Measurements from ENCODE around the gene OR5W2. TPM values are rescaled to one million over a fixed set of nuclear protein-coding genes. Genes with fewer than 3 reads are reported as not detected.
"Not testable (repeated sequence)": the region's sequence is repeated elsewhere in the genome, so short reads cannot be mapped to it uniquely, and the experiment has no call there.

The OR5W2 gene
- total and polyA plus RNA-seq, 2 donors (not counting 3 experiments of a cell fraction or from before 2014, with no cell fraction given), result not detected

DNA sequence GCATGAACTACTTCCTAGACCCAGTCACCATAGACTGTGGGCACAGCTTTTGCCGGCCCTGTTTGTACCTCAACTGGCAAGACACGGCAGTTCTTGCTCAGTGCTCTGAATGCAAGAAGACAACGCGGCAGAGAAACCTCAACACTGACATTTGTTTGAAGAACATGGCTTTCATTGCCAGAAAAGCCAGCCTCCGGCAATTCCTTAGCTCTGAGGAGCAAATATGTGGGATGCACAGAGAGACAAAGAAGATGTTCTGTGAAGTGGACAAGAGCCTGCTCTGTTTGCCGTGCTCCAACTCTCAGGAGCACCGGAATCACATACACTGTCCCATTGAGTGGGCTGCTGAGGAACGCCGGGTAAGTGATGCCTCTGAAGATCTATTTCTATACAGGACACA is 28.9 kb downstream of the OR5W2 start:
- H3K4me1 ChIP-seq (ENCODE audit: control insufficient read depth, extremely low read depth, insufficient read depth, low read length); H3K9me1 ChIP-seq (replicated peaks; ENCODE audit: control insufficient read depth, extremely low read depth, insufficient read depth, low read length); H2AFZ ChIP-seq (ENCODE audit: low read depth, low read length); H3K36me3 ChIP-seq (ENCODE audit: control insufficient read depth in 2 of 2, extremely low read depth in 1 of 2, insufficient read depth in 2 of 2, low read length in 2 of 2); H3K27me3 ChIP-seq (ENCODE audit: control insufficient read depth in 2 of 2, insufficient read depth in 2 of 2, low read length in 2 of 2); H4K20me1 ChIP-seq (replicated peaks; ENCODE audit: control insufficient read depth, extremely low read depth, insufficient read depth, low read length); intact Hi-C loops (cut with micrococcal nuclease); FAIRE-seq; CTCF ChIA-PET; H3K9ac ChIP-seq (replicated peaks; ENCODE audit: extremely low read depth, insufficient read depth, low read length); dilution Hi-C loops (cut with MboI; ENCODE audit: extremely low pct_ligation_motif_present, low sequenced_read_pairs); BruUV-seq (replicated peaks); H3K27ac ChIP-seq (ENCODE audit: insufficient read depth, low read depth, low read length); H3K4me3 ChIP-seq (replicated peaks in 1 of 3; ENCODE audit: insufficient read depth in 1 of 3, low read depth in 1 of 3, low read length in 3 of 3); DNase-seq (ENCODE audit: low read depth, low spot score); H3K4me2 ChIP-seq (ENCODE audit: insufficient read depth, low read length); H3K9me3 ChIP-seq (replicated peaks; ENCODE audit: control insufficient read depth, insufficient read depth, low read length); H3K79me2 ChIP-seq (ENCODE audit: control insufficient read depth, insufficient read depth, low read length); POLR2A ChIA-PET: not testable (repeated sequence)

- H3K4me1 ChIP-seq (ENCODE audit: control insufficient read depth, extremely low read depth, insufficient read depth, low read length); POLR2A ChIA-PET; H3K4me3 ChIP-seq (replicated peaks in 1 of 3; ENCODE audit: insufficient read depth in 1 of 3, low read depth in 1 of 3, low read length in 3 of 3); intact Hi-C loops (cut with micrococcal nuclease); H2AFZ ChIP-seq (ENCODE audit: low read depth, low read length); H3K27me3 ChIP-seq (ENCODE audit: control insufficient read depth in 2 of 2, insufficient read depth in 2 of 2, low read length in 2 of 2); DNase-seq (ENCODE audit: low read depth, low spot score); H3K9me3 ChIP-seq (replicated peaks; ENCODE audit: control insufficient read depth, insufficient read depth, low read length); FAIRE-seq; H3K4me2 ChIP-seq (ENCODE audit: insufficient read depth, low read length); H4K20me1 ChIP-seq (replicated peaks; ENCODE audit: control insufficient read depth, extremely low read depth, insufficient read depth, low read length); H3K9me1 ChIP-seq (replicated peaks; ENCODE audit: control insufficient read depth, extremely low read depth, insufficient read depth, low read length); BruUV-seq (replicated peaks); H3K36me3 ChIP-seq (ENCODE audit: control insufficient read depth in 2 of 2, extremely low read depth in 1 of 2, insufficient read depth in 2 of 2, low read length in 2 of 2); CTCF ChIA-PET; H3K9ac ChIP-seq (replicated peaks; ENCODE audit: extremely low read depth, insufficient read depth, low read length); dilution Hi-C loops (cut with MboI; ENCODE audit: extremely low pct_ligation_motif_present, low sequenced_read_pairs); H3K79me2 ChIP-seq (ENCODE audit: control insufficient read depth, insufficient read depth, low read length); H3K27ac ChIP-seq (ENCODE audit: insufficient read depth, low read depth, low read length): not testable (repeated sequence)
Measured at GRCh38 chr11:55884995-55885394, 29.4 kb downstream of the OR5W2 start.

DNA sequence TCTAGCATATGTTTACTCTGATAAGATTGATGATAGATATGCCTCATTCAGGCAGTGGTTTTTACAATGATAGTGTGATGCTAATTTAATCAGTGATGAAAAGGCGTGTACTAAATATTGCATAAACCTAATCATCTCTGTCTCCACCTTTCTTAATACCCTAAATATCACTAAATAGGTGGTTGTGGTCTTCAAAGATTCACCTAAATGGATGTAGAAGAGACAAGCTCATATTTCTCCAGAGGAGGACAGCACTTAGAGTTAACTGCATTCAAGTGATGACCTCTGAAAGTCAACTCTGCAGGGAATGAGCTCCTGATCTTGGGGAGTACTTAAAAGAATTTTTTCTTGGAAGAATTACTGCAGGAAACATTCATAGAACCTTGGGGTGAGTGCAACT is 31.4 kb downstream of the OR5W2 start, which contains the start of gene TRIM51:
TRIM51 (plus strand) TSS at position 301 of the 400 bp plus-strand sequence. CDS start 2,132 bp downstream, outside the sequence.
- DNase-seq (ENCODE audit: low read depth, low spot score); H3K4me2 ChIP-seq (ENCODE audit: insufficient read depth, low read length); H3K27me3 ChIP-seq (ENCODE audit: control insufficient read depth in 2 of 2, insufficient read depth in 2 of 2, low read length in 2 of 2); H3K4me3 ChIP-seq (replicated peaks in 1 of 3; ENCODE audit: insufficient read depth in 1 of 3, low read depth in 1 of 3, low read length in 3 of 3); dilution Hi-C loops (cut with MboI; ENCODE audit: extremely low pct_ligation_motif_present, low sequenced_read_pairs); H3K4me1 ChIP-seq (ENCODE audit: control insufficient read depth, extremely low read depth, insufficient read depth, low read length); FAIRE-seq; H3K9ac ChIP-seq (replicated peaks; ENCODE audit: extremely low read depth, insufficient read depth, low read length); H3K36me3 ChIP-seq (ENCODE audit: control insufficient read depth in 2 of 2, extremely low read depth in 1 of 2, insufficient read depth in 2 of 2, low read length in 2 of 2); H3K79me2 ChIP-seq (ENCODE audit: control insufficient read depth, insufficient read depth, low read length); POLR2A ChIA-PET; H4K20me1 ChIP-seq (replicated peaks; ENCODE audit: control insufficient read depth, extremely low read depth, insufficient read depth, low read length); CTCF ChIA-PET; H3K27ac ChIP-seq (ENCODE audit: insufficient read depth, low read depth, low read length); H3K9me3 ChIP-seq (replicated peaks; ENCODE audit: control insufficient read depth, insufficient read depth, low read length); BruUV-seq (replicated peaks); H3K9me1 ChIP-seq (replicated peaks; ENCODE audit: control insufficient read depth, extremely low read depth, insufficient read depth, low read length); H2AFZ ChIP-seq (ENCODE audit: low read depth, low read length); intact Hi-C loops (cut with micrococcal nuclease): not testable (repeated sequence)

DNA sequence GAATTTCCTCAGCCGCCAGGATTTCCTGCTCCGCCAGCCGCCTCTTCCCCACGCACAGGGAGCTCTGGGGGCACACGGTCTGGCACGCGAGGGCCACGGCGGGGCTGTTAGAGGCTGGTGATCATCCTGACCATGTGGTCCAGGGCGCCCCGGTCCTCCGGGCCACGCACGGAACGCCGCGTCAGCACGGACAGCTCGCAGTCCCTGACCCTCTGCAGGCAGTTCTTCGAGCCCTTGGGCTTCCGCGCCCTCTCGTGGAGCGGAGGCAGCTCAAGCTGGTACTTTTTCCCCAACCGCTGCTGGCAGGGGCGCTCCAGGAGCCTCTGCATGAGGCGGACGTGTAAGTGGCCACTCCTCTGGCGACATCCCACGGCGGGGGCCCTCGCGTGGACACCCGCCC is 41.2 kb downstream of the OR5W2 start:
- H3K9ac ChIP-seq (replicated peaks; ENCODE audit: extremely low read depth, insufficient read depth, low read length); H3K27me3 ChIP-seq (ENCODE audit: control insufficient read depth in 2 of 2, insufficient read depth in 2 of 2, low read length in 2 of 2); BruUV-seq (replicated peaks); H3K4me3 ChIP-seq (replicated peaks in 1 of 3; ENCODE audit: insufficient read depth in 1 of 3, low read depth in 1 of 3, low read length in 3 of 3); POLR2A ChIA-PET; H3K9me3 ChIP-seq (replicated peaks; ENCODE audit: control insufficient read depth, insufficient read depth, low read length); H3K36me3 ChIP-seq (ENCODE audit: control insufficient read depth in 2 of 2, extremely low read depth in 1 of 2, insufficient read depth in 2 of 2, low read length in 2 of 2); H3K79me2 ChIP-seq (ENCODE audit: control insufficient read depth, insufficient read depth, low read length); H3K4me1 ChIP-seq (ENCODE audit: control insufficient read depth, extremely low read depth, insufficient read depth, low read length); CTCF ChIA-PET; intact Hi-C loops (cut with micrococcal nuclease); H3K9me1 ChIP-seq (replicated peaks; ENCODE audit: control insufficient read depth, extremely low read depth, insufficient read depth, low read length); H3K4me2 ChIP-seq (ENCODE audit: insufficient read depth, low read length); dilution Hi-C loops (cut with MboI; ENCODE audit: extremely low pct_ligation_motif_present, low sequenced_read_pairs); FAIRE-seq; DNase-seq (ENCODE audit: low read depth, low spot score); H3K27ac ChIP-seq (ENCODE audit: insufficient read depth, low read depth, low read length); H2AFZ ChIP-seq (ENCODE audit: low read depth, low read length); H4K20me1 ChIP-seq (replicated peaks; ENCODE audit: control insufficient read depth, extremely low read depth, insufficient read depth, low read length): not testable (repeated sequence)

Measured in endothelial cell of umbilical vein (primary cell).